ENCODE results near the gene OSCAR.

Gene OSCAR

DNA sequence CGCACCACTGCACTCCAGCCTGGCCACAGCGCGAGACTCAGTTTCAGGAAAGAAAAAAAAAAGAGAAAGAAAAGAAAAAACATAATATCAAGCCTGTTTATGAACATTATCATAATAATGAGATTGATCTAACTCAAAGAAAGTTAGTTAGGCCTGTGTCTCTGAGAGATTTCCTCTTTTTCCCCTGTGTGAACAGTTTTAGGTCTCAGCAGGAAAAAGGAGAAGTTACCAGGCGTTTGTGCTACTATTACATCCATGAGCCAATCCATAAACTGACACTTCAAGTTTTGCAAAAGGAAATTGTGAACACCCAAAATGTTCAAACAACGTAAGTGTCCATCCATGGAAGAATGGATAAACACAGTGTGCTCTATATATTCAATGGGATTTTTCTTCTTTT is 23.3 kb downstream of the OSCAR start:
- TF ChIP-seq GATA3 (IDR thresholded peaks at IDR 0.05; ENCODE audit: low read depth, low read length) (no peak), GATA2 (IDR thresholded peaks at IDR 0.05; ENCODE audit: low read depth, low read length) (no peak)

DNA sequence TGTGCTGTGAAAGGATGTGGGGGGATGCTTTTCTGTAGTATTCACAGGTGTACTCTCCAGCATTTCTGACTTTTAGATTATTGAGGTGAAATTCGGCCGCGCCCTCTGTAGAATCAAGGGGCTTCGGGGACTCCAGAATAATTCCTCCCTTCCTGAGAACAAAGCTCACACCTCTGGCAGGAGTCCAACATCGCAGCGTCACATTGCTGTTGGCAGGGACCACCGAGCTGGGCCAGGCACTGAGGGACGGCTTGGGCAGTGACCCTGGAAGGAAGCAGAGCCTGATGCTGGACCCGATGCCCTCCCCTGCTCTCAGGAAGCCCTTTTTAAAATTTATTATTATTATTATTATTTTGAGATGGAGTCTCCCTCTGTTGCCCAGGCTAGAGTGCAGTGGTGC is 25.8 kb downstream of the OSCAR start:
- TF ChIP-seq GATA2 (IDR thresholded peaks at IDR 0.05; ENCODE audit: low read depth, low read length) (no peak), GATA3 (IDR thresholded peaks at IDR 0.05; ENCODE audit: low read depth, low read length) (no peak)

DNA sequence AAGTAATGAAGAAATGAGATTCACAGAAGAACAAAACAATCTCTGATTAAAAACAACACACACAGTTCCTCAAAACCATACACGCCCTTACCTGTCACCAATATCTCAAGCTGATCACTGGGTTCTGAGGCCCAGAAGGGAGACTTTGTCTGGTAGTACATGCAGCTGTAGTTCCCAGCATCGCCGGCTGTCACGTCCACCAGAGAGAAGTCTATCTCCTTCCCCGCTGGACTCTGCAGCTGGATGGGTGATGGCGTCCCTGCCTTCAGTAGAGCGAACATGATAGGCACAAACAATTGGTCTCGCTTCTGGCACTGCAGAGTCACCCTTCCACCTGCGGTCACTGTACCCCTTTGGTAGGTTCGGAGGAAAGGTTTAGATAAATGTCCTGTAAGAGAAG is 26.8 kb downstream of the OSCAR start:
- TF ChIP-seq GATA3 (IDR thresholded peaks at IDR 0.05; ENCODE audit: low read depth, low read length) (no peak), GATA2 (IDR thresholded peaks at IDR 0.05; ENCODE audit: low read depth, low read length) (no peak)

DNA sequence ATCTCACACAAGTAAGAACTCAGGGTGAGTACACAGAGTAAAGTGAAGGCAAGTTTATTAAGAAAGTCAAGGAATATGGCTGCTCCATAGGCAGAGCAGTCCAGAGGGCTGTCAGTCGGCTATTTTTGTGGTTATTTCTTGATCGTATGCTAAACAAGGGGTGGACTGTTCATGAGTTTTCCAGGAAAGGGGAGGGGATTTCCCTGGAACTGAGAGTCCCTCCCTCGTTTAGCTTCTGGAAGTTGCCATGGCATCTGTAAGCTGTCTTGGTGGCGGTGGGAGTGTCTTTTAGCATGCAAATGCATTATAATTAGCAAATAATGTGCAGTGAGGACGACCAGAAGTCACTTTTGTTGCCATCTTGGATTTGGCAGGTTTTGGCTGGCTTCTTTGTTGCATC is 31.1 kb downstream of the OSCAR start:
- TF ChIP-seq GATA3 (IDR thresholded peaks at IDR 0.05; ENCODE audit: low read depth, low read length) = no peak
- no peak for TF ChIP-seq GATA2 (IDR thresholded peaks at IDR 0.05; ENCODE audit: low read depth, low read length)

DNA sequence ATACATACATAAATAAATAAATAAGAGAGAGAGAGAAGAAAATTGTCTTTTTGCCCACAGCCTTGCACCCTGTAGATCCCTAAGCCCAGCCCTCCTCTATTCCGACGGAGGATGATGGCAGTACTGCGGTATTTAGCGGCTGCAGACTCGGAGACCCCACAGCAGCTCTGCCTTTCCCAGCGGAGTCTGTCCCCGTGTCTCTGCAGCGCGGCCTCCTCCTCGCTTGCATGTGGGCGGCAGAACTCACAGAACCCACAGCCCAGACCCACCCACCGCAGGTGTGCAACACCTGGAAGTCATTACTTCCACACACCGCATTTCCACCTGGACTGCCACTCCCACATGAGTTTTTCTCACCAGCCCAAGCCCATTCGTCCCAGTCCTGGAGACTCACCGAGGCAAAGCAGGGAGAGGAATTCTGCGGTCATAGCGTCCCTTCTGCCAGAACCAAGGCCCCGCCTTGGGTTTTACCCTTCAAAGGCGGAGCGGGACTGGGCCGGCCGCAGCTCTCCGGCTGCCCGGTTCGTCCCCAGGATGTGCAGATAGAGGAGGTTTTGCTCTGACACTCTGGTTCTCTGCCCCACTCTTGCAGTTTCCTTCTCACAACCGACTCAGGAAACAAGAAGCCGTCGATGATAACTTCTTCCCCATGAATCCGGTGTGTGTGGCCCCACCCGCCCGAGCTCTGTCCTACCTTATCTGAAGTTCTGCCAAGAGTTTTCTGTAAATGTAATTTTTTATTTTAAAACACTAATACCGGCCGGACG is 37.1 kb downstream of the OSCAR start, which contains the start of gene VSTM1:
VSTM1 (minus strand) TSS at position 548 of the 767 bp plus-strand sequence; CDS start at position 428, 120 bp downstream.
- TF ChIP-seq GATA2 (IDR thresholded peaks at IDR 0.05; ENCODE audit: low read depth, low read length) = no peak

DNA sequence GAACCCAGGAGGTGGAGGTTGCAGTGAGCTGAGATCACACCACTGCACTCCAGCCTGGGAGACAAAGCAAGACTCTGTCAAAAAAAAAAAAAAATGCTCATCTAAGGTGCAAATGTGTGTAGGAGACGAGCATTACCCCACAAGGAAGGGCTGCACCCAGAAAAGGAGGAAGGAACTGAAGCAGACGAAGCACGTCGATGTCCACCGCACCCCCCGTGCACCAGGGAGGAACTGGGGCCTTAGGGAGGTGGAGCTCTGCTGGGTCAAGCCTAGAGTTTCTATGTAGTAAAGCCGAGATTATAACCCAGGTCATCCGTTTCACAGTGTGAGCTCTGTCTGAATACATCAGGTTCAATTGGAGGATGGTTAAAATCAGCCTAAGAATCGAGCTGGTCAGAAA is 38.0 kb downstream of the OSCAR start:
- TF ChIP-seq GATA2 (IDR thresholded peaks at IDR 0.05; ENCODE audit: low read depth, low read length) (no peak), GATA3 (IDR thresholded peaks at IDR 0.05; ENCODE audit: low read depth, low read length) (no peak)

DNA sequence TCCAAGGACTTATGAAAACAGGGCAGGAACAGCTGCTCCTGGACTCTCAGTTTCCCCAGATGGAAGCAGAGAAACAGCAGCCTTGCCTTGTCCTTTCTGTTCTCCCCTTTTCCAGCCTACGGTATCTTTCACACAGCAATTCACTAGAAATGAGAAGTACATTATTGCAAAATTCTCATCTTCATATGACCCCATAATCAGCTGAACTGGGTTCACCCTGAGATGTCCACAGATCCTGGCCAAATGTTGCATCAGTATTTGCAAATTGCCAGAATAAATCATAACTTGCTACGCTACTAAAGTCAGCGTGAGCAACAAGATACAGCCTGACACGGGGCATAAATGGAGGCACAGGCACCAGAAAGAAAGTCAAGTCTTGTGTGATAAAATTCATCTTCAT is 53.0 kb downstream of the OSCAR start:
- TF ChIP-seq GATA3 (IDR thresholded peaks at IDR 0.05; ENCODE audit: low read depth, low read length) (no peak), GATA2 (IDR thresholded peaks at IDR 0.05; ENCODE audit: low read depth, low read length) (no peak)

DNA sequence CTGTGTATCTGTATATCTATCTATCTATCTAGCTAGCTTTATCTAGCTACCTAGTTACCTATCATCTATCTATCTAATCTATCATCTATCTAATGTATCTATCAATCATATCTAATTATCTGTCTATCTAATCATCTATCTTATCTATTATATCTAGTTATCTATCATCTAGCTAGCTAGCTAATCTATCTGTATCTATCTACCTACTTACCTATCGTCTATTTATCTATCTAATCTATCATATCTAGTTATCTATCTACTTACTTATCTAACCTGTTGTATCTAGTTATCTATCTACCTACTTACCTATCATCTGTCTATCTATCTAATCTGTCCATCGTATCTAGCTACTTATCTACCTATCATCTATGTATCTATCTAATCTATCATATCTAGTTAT is 54.8 kb downstream of the OSCAR start:
- no peak for TF ChIP-seq GATA3 (IDR thresholded peaks at IDR 0.05; ENCODE audit: low read depth, low read length)
- no peak for TF ChIP-seq GATA2 (IDR thresholded peaks at IDR 0.05; ENCODE audit: low read depth, low read length)

Measured in SH-SY5Y (cell line).